ENCODE measurements around the gene CDKN2B-AS1.

The CDKN2B-AS1 gene

DNA sequence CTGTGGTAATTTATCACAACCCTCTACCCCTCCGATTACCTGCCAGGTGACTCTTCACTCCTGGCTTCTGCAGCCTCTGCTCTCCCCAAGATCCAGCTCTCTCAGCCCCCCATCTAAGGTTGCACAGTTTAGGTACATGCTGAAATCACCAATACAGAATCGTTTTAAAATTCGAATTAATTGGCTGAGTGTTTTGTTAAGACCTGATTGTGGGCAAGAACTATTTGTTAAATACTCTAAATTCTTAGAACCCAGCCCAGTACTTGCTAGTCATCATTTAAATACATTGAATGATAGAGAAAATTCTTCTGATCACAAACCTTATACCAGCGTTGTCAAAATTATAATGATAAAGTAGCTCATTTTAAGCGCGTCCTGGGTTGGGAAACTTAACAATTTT is 162.0 kb downstream of the CDKN2B-AS1 start:
- no peak for TF ChIP-seq Cebpa-rat (IDR thresholded peaks at IDR 0.05)
- Histone ChIP-seq H3K27ac (peak overlapping the region in 3 of 11 experiments; percentile 87 to 97 (median 91); a peak in 3 of 22 replicates), H3K36me3 (no peaks in the 10 kb centered on the region), H3K4me3 (no peak overlapping the region), H3K9me3 (replicated peaks in 1 of 11) (no peaks in the 10 kb centered on the region), H3K4me2 (peak overlapping the region in 4 of 11 experiments; percentile 49 to 88 (median 72); a peak in 7 of 22 replicates), H3K4me1 (peaks cover 0 to 83% (median 37%) of the 10 kb centered on the region in 10 experiments; a peak in 16 of 20 replicates), H3K9ac (no peak overlapping the region), H4K20me1 (no peaks in the 10 kb centered on the region), H3K27me3 (no peaks in the 10 kb centered on the region)

DNA sequence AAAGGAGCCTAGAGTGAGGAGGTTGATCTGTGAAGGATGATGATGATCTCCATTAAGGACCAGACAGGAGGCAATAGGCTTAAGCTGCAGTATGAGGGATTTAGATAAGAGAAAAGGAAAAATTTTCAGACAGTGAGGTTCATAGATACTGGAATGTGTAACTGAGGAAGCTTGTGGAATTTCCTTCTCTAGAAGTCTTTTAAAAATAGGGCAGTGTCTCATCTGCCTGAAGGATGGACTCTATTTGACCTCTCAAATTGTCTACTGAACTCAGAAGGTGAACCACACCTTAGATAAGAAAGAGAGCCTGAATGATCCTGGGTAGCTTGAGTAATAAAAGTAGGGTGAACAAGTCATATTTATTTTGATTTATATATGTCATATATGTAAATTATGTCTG is 162.7 kb downstream of the CDKN2B-AS1 start:
- H3K9ac ChIP-seq: peak overlapping the region in 1 of 11 experiments; percentile 64; a peak in 1 of 22 replicates
- H4K20me1 ChIP-seq: no peaks in the 10 kb centered on the region
- TF ChIP-seq Cebpa-rat (IDR thresholded peaks at IDR 0.05): no peak
- no peaks in the 10 kb centered on the region for H3K9me3 ChIP-seq (replicated peaks in 1 of 11)
- no peaks in the 10 kb centered on the region for H3K27me3 ChIP-seq
- peaks cover 0 to 87% (median 37%) of the 10 kb centered on the region in 10 experiments; a peak in 16 of 20 replicates for H3K4me1 ChIP-seq
- H3K36me3 ChIP-seq: no peaks in the 10 kb centered on the region
- H3K27ac ChIP-seq: peak overlapping the region in 5 of 11 experiments; percentile 80 to 97 (median 87); a peak in 7 of 22 replicates
- peak overlapping the region in 6 of 11 experiments; percentile 14 to 88 (median 61); a peak in 9 of 22 replicates for H3K4me2 ChIP-seq
- no peak overlapping the region; a peak in 1 of 20 replicates for H3K4me3 ChIP-seq

DNA sequence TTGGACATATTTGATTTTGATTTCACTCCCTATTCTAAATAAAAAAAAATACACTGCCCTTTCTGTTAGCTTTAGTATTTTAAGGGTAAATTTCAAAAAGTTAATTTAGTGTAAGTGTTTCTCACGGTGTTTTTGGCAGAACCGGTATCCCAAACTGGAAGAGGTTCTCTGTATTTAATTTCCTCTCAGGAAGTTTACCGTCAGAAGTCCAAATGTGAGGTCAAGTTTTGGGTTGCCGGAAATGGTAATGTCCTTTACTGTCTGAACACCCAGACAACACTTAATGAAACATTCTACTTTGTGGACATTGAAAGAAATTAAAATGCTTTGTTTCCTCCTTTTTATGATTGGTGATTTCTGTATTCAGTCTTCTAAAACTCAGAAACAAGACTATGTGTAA is 163.2 kb downstream of the CDKN2B-AS1 start:
- TF ChIP-seq Cebpa-rat (IDR thresholded peaks at IDR 0.05): no peak
- Histone ChIP-seq H4K20me1 (no peaks in the 10 kb centered on the region), H3K9me3 (replicated peaks in 1 of 11) (peaks cover 0 to 3% (median 0%) of the 10 kb centered on the region in 11 experiments; a peak in 1 of 22 replicates), H3K36me3 (no peaks in the 10 kb centered on the region), H3K27ac (peak overlapping the region in 9 of 11 experiments; percentile 62 to 97 (median 80); a peak in 16 of 22 replicates), H3K9ac (peak overlapping the region in 4 of 11 experiments; percentile 64 to 72 (median 69); a peak in 8 of 22 replicates), H3K4me1 (peaks cover 0 to 90% (median 37%) of the 10 kb centered on the region in 10 experiments; a peak in 16 of 20 replicates), H3K27me3 (no peaks in the 10 kb centered on the region), H3K4me2 (peak overlapping the region in 7 of 11 experiments; percentile 59 to 88 (median 72); a peak in 15 of 22 replicates), H3K4me3 (no peak overlapping the region)

DNA sequence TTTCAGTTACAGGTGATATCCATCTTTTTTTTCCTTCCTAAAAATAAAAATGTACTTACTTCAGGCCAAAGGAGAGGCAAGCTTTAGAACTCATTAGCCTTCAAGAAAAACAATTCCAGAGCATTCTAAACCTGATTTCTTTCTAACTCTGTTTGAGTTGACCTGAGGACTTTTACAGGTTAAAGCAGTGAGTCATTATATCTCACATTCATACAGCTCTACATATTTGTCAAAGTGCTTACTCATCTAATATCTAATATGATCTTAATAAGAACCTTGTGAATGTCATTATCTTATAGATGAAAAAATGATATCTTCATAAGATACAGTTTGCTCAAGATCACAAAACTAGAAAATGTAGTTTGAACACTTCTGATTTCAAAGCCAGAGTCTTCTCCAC is 163.7 kb downstream of the CDKN2B-AS1 start:
- no peak overlapping the region for H3K4me3 ChIP-seq
- peaks cover 0 to 90% (median 37%) of the 10 kb centered on the region in 10 experiments; a peak in 16 of 20 replicates for H3K4me1 ChIP-seq
- H3K9ac ChIP-seq: peak overlapping the region in 6 of 11 experiments; percentile 33 to 72 (median 65); a peak in 10 of 22 replicates
- H3K4me2 ChIP-seq: peak overlapping the region in 8 of 11 experiments; percentile 59 to 88 (median 72); a peak in 14 of 22 replicates
- no peaks in the 10 kb centered on the region for H4K20me1 ChIP-seq
- no peaks in the 10 kb centered on the region for H3K27me3 ChIP-seq
- H3K9me3 ChIP-seq (replicated peaks in 1 of 11): peaks cover 0 to 6% (median 0%) of the 10 kb centered on the region in 11 experiments; a peak in 2 of 22 replicates
- H3K36me3 ChIP-seq: no peaks in the 10 kb centered on the region
- H3K27ac ChIP-seq: peak overlapping the region in 10 of 11 experiments; percentile 19 to 97 (median 75); a peak in 19 of 22 replicates
- TF ChIP-seq Cebpa-rat (IDR thresholded peaks at IDR 0.05): no peak

DNA sequence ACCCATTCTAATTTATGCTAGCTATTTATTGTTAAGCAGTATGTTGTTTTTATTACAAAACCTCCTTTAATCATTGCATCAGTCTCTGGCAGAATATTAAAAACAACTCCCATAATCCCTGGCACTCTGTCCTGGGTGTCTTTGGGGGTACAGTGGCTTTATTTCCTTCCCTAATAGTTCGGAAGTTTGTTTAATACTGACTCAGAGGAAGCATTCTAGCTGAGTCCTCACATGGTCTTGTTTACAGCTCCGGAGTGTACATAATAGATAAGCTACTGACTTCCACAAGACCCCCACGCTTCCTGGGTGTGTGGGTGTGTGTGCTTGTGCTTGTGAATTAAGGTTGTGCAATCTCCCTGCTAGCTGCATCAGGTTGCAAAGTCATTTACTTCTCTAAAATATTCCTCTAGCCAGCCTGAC is 164.3 kb downstream of the CDKN2B-AS1 start:
- TF ChIP-seq Cebpa-rat (IDR thresholded peaks at IDR 0.05): peak; percentile 72 to 98 (median 90)
- peaks cover 0 to 6% (median 0%) of the 10 kb centered on the region in 11 experiments; a peak in 2 of 22 replicates for H3K9me3 ChIP-seq (replicated peaks in 1 of 11)
- H3K4me1 ChIP-seq: peaks cover 0 to 90% (median 37%) of the 10 kb centered on the region in 10 experiments; a peak in 16 of 20 replicates
- no peak overlapping the region; a peak in 1 of 20 replicates for H3K4me3 ChIP-seq
- no peaks in the 10 kb centered on the region for H3K27me3 ChIP-seq
- no peaks in the 10 kb centered on the region for H3K36me3 ChIP-seq
- H3K4me2 ChIP-seq: peak overlapping the region in 10 of 11 experiments; percentile 1 to 88 (median 71); a peak in 18 of 22 replicates
- H4K20me1 ChIP-seq: no peaks in the 10 kb centered on the region
- H3K27ac ChIP-seq: peak overlapping the region in 10 of 11 experiments; percentile 36 to 97 (median 75); a peak in 20 of 22 replicates
- H3K9ac ChIP-seq: peak overlapping the region in 6 of 11 experiments; percentile 33 to 72 (median 65); a peak in 12 of 22 replicates

DNA sequence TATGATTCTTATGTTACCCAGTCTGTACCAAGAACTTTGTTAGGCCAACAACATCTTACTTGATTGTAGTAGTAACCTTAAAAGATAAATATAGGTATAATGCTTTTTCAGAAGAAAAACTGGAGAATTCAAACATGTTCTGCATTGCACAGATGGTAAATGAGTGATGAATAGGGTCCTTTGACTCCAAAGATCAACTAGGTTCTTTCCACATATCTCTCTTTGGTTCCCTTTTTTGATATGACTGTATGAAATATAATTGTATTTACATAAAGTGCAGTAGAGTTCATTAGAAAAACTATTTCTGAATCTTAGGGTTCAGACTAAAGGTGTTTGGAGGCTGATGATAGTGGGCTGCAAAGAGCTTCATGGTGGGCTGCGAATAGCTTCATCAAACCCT is 165.0 kb downstream of the CDKN2B-AS1 start:
- Histone ChIP-seq H3K4me1 (peaks cover 0 to 96% (median 38%) of the 10 kb centered on the region in 10 experiments; a peak in 16 of 20 replicates), H3K27me3 (no peaks in the 10 kb centered on the region), H3K4me2 (peak overlapping the region in 8 of 11 experiments; percentile 59 to 88 (median 72); a peak in 16 of 22 replicates), H3K27ac (peak overlapping the region in 10 of 11 experiments; percentile 36 to 97 (median 75); a peak in 20 of 22 replicates), H3K9ac (peak overlapping the region in 6 of 11 experiments; percentile 33 to 72 (median 65); a peak in 12 of 22 replicates), H3K9me3 (replicated peaks in 1 of 11) (peaks cover 0 to 6% (median 0%) of the 10 kb centered on the region in 11 experiments; a peak in 2 of 22 replicates), H4K20me1 (no peaks in the 10 kb centered on the region), H3K36me3 (no peaks in the 10 kb centered on the region), H3K4me3 (no peak overlapping the region)
- TF ChIP-seq Cebpa-rat (IDR thresholded peaks at IDR 0.05): no peak

DNA sequence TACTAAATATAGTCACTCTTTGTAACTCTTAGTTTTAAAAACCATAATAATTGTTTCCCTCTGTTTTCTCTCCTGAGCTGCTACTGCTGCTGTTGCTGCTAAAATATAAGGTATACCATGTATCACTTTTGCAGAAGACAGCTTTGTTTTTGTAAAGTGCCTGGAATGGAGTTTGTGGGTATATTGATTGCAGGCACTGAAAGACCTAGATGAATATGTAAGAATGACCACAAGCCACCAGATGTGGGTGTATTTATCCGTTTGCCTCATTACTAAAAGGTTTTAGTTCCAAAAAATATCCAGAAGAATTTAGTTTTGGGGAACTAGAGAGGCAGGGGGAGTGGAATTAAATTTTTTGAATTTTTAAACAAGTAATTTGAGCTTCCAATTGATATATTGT is 165.6 kb downstream of the CDKN2B-AS1 start:
- H3K27ac ChIP-seq: peak overlapping the region in 9 of 11 experiments; percentile 62 to 97 (median 80); a peak in 19 of 22 replicates
- H3K9ac ChIP-seq: peak overlapping the region in 5 of 11 experiments; percentile 32 to 72 (median 64); a peak in 8 of 22 replicates
- H3K27me3 ChIP-seq: no peaks in the 10 kb centered on the region
- H4K20me1 ChIP-seq: no peaks in the 10 kb centered on the region
- no peaks in the 10 kb centered on the region for H3K36me3 ChIP-seq
- peaks cover 0 to 99% (median 41%) of the 10 kb centered on the region in 10 experiments; a peak in 16 of 20 replicates for H3K4me1 ChIP-seq
- TF ChIP-seq Cebpa-rat (IDR thresholded peaks at IDR 0.05): no peak
- H3K9me3 ChIP-seq (replicated peaks in 1 of 11): peaks cover 0 to 6% (median 0%) of the 10 kb centered on the region in 11 experiments; a peak in 2 of 22 replicates
- H3K4me2 ChIP-seq: peak overlapping the region in 8 of 11 experiments; percentile 59 to 88 (median 72); a peak in 16 of 22 replicates
- H3K4me3 ChIP-seq: no peak overlapping the region

DNA sequence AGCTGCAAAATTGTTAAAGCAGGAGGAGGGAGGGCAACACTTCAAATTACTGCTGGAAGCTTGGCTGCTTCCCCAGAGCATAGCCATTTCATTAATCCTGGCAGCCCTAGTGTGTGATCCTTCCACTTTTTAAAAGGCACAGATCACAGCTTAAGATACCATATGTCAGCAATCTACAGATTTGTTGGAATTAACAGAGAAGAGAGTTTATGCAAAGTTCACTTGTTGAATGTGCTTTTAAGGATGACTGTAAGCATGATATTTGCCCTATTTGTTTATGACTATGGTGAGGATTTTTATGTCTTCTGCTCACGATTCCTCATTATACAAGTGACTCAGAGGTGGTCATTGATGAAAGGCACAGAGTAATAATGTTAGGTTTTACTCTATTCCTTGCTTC is 170.6 kb downstream of the CDKN2B-AS1 start:
- TF ChIP-seq Cebpa-rat (IDR thresholded peaks at IDR 0.05): no peak
- H4K20me1 ChIP-seq: no peaks in the 10 kb centered on the region
- peak overlapping the region in 4 of 11 experiments; percentile 58 to 69 (median 66); a peak in 8 of 22 replicates for H3K27ac ChIP-seq
- H3K4me3 ChIP-seq: peak overlapping the region in 3 of 10 experiments; percentile 37 to 49 (median 40); a peak in 6 of 20 replicates
- H3K9me3 ChIP-seq (replicated peaks in 1 of 11): peaks cover 0 to 6% (median 0%) of the 10 kb centered on the region in 11 experiments; a peak in 2 of 22 replicates
- H3K9ac ChIP-seq: peak overlapping the region in 4 of 11 experiments; percentile 21 to 75 (median 70); a peak in 6 of 22 replicates
- peak overlapping the region in 4 of 11 experiments; percentile 58 to 88 (median 75); a peak in 8 of 22 replicates for H3K4me2 ChIP-seq
- no peaks in the 10 kb centered on the region for H3K27me3 ChIP-seq
- no peaks in the 10 kb centered on the region for H3K36me3 ChIP-seq
- H3K4me1 ChIP-seq: peaks cover 0 to 97% (median 26%) of the 10 kb centered on the region in 10 experiments; a peak in 15 of 20 replicates

All from BLaER1 treated with 17β-estradiol and CSF1 and Interleukin-3, amounts not matched to agents 10 nM and 100 nM (cell line).